MG63 (cell line): Measurements from ENCODE around the gene AP3M1. TPM values are rescaled to one million over a fixed set of nuclear protein-coding genes. Genes with fewer than 3 reads are reported as not detected.
A peak's percentile ranks its signal among the peaks of the same experiment; 100 is the strongest.

Experiments used
- DNase-seq: peaks from one replicate; pipeline ENCODE4 v3.0.0-alpha.2; 2020
- H3K27me3 ChIP-seq: fragments of 250-450 bp; sonication (Bioruptor Pico); 2 replicates; pipeline ENCODE4 v1.5.1; 2020; ENCODE audit warnings: mild to moderate bottlenecking, moderate library complexity
- H3K36me3 ChIP-seq: fragments of 250-450 bp; sonication (Bioruptor Pico); 2 replicates; pipeline ENCODE4 v1.5.1; 2020; ENCODE audit warnings: mild to moderate bottlenecking, moderate library complexity
- H3K4me3 ChIP-seq: fragments of 250-450 bp; sonication (Bioruptor Pico); 2 replicates; pipeline ENCODE4 v1.5.1; 2020; ENCODE audit warnings: mild to moderate bottlenecking, moderate library complexity
- H3K9me3 ChIP-seq: fragments of 250-450 bp; sonication (Bioruptor Pico); 2 replicates; pipeline ENCODE4 v1.5.1; 2020; ENCODE audit warnings: mild to moderate bottlenecking, moderate library complexity
- total RNA-seq: library from RNA; depleted of rRNA; stranded (reverse); fragments of >200 nt; shearing (Covaris generic); gene quantifications from 2 replicates; pipeline ENCODE4 v1.2.3, GENCODE V29; 2014; ENCODE audit warnings: low replicate concordance

Gene AP3M1
- total RNA-seq, 1 experiment from 2014 or later = 3.6 TPM

GRCh38 chr10:74137992-74138391 is 12.6 kb downstream of the AP3M1 start:
- no peak for DNase-seq
- Histone ChIP-seq H3K36me3 (peaks cover 45% of the 10 kb centered on the region), H3K9me3 (no peaks in the 10 kb centered on the region), H3K27me3 (no peaks in the 10 kb centered on the region), H3K4me3 (no peak overlapping the region)

- no peak overlapping the region for H3K4me3 ChIP-seq
- H3K27me3 ChIP-seq = no peaks in the 10 kb centered on the region
- peaks cover 52% of the 10 kb centered on the region for H3K36me3 ChIP-seq
- no peak for DNase-seq
- H3K9me3 ChIP-seq = no peaks in the 10 kb centered on the region
Measured at GRCh38 chr10:74135452-74135851, 15.2 kb downstream of the AP3M1 start.

DNA sequence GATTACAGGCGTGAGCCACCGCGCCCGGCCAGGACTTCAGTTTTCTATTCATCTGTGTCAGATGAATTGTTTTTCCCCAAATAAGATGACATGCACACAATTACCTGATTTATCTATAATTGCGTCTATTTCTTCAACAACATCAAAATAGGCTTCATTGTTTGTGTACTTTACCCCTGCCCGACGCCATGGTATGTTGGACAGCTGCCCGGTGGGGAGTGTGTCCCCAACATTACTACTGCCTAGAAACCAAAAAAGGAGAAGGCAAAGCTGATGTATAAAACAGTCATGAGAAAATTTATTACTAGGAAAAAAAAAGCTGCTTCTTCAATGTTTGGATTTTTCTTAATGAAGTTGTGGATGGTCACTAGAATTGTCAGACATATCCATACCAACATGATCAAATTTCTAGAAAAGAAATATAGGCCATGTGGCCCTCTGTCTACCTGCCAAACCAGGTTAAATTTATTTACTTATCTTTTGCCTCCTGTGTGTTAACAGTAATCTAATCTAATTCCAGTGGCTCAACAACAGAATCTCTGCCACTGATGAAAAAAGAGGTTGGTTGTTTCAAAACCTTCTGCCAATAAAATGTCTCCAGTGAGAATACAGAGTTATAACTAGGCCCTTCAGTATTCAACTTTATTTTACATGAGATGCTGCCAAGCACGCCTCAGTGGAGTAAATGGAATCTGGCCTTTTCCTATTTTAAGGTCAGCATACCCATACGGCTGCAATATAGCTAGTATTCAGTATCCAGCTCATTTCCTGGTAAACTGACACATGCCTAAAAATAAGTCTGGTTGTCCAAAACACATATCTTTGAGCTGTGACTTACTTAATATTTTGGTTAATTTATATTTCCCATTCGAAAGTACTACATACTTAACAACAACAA is 16.5 kb downstream of the AP3M1 start:
- Histone ChIP-seq H3K27me3 (no peaks in the 10 kb centered on the region), H3K36me3 (peaks cover 57% of the 10 kb centered on the region), H3K9me3 (no peaks in the 10 kb centered on the region), H3K4me3 (no peak overlapping the region)
- no peak for DNase-seq

DNA sequence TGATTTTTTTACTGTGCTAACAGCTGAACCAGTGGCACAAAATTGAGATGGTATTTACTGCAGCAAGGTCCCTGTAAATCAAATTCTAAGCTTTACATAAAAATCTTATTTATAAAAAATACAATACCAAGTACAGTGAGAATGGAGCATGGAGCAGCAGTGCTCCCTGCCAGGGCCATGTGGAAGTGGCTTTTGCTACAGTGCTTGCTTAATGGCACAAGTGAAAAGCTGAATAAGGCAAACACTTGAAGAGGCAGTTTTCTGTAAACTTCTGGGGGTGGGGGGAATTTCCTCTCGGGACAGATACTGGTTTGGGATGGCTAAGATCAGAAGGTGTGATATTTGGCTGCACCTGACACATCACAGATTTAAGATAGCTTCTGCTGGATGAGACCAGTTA is 27.5 kb downstream of the AP3M1 start:
- DNase-seq = no peak
- H3K36me3 ChIP-seq = peaks cover 70% of the 10 kb centered on the region
- H3K4me3 ChIP-seq = no peak overlapping the region
- H3K9me3 ChIP-seq = no peaks in the 10 kb centered on the region
- H3K27me3 ChIP-seq = no peaks in the 10 kb centered on the region

GRCh38 chr10:74122060-74122459 is 28.6 kb downstream of the AP3M1 start:
- Histone ChIP-seq H3K9me3 (no peaks in the 10 kb centered on the region), H3K36me3 (peaks cover 81% of the 10 kb centered on the region), H3K27me3 (no peaks in the 10 kb centered on the region)

GRCh38 chr10:74121368-74121767 is 29.3 kb downstream of the AP3M1 start:
- DNase-seq = no peak
- Histone ChIP-seq H3K36me3 (peaks cover 85% of the 10 kb centered on the region), H3K4me3 (no peak overlapping the region), H3K9me3 (no peaks in the 10 kb centered on the region), H3K27me3 (no peaks in the 10 kb centered on the region)

More at GRCh38 chr10:74122060-74122459, 28.6 kb downstream of the AP3M1 start:
- H3K4me3 ChIP-seq = no peak overlapping the region
- no peak for DNase-seq

- Histone ChIP-seq H3K27me3 (no peaks in the 10 kb centered on the region), H3K9me3 (no peaks in the 10 kb centered on the region), H3K4me3 (no peak overlapping the region), H3K36me3 (peaks cover 86% of the 10 kb centered on the region)
- DNase-seq = no peak
Measured at GRCh38 chr10:74120911-74121310, 29.7 kb downstream of the AP3M1 start.

- Histone ChIP-seq H3K36me3 (peaks cover 92% of the 10 kb centered on the region), H3K9me3 (no peaks in the 10 kb centered on the region), H3K27me3 (no peaks in the 10 kb centered on the region), H3K4me3 (no peak overlapping the region)
- peak; percentile 25 for DNase-seq
Measured at GRCh38 chr10:74118804-74119203, 31.8 kb downstream of the AP3M1 start.

GRCh38 chr10:74117738-74118137 is 32.9 kb downstream of the AP3M1 start:
- no peak for DNase-seq
- Histone ChIP-seq H3K36me3 (peaks cover 92% of the 10 kb centered on the region), H3K27me3 (no peaks in the 10 kb centered on the region), H3K4me3 (no peak overlapping the region), H3K9me3 (no peaks in the 10 kb centered on the region)

GRCh38 chr10:74114041-74114448 is 36.6 kb downstream of the AP3M1 start:
- DNase-seq = no peak
- H3K36me3 ChIP-seq = peaks cover 99% of the 10 kb centered on the region

DNA sequence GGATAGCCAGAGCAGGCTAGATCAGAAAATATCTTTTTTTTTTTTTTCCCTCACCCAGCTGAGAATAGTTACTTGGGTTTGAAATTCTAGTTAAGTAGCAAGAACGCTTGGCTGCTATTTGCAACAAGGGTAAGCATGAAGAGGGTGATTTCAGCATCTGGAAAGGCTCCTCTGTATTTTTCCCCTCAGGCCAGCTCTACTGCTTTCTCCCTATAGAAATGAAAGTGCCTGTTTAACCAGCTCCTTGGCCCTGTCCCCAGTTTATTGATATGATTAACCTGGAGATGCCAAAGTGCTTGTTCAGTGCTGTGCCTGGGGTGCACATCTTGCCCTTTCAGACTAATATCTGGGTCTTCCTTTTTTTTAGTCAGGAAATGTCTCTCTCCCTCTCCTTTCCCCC is 37.1 kb downstream of the AP3M1 start:
- Histone ChIP-seq H3K36me3 (peaks cover 99% of the 10 kb centered on the region), H3K27me3 (no peaks in the 10 kb centered on the region), H3K9me3 (no peaks in the 10 kb centered on the region), H3K4me3 (no peak overlapping the region)
- DNase-seq = no peak

More at GRCh38 chr10:74114041-74114448, 36.6 kb downstream of the AP3M1 start:
- Histone ChIP-seq H3K4me3 (no peak overlapping the region), H3K9me3 (no peaks in the 10 kb centered on the region), H3K27me3 (no peaks in the 10 kb centered on the region)

DNA sequence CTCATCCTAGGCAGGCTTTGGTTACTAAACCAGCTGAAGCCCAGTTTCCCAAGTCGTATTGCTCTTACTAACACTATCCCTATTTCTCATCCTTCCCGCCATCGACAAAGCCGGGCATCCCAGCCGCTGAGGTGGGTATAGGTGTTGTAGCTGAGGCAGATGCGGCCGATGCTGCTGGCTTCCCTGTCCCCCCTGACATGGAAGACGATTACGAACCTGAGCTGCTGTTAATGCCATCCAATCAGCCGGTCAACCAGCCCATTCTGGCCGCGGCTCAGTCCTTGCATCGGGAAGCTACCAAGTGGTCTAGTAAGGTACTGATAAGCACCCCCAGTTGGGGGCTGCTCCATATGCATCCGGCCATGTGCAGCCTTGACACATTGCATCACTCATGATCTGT is 38.8 kb downstream of the AP3M1 start:
- Histone ChIP-seq H3K4me3 (no peak overlapping the region), H3K36me3 (peaks cover 95% of the 10 kb centered on the region), H3K9me3 (no peaks in the 10 kb centered on the region), H3K27me3 (no peaks in the 10 kb centered on the region)
- no peak for DNase-seq

DNA sequence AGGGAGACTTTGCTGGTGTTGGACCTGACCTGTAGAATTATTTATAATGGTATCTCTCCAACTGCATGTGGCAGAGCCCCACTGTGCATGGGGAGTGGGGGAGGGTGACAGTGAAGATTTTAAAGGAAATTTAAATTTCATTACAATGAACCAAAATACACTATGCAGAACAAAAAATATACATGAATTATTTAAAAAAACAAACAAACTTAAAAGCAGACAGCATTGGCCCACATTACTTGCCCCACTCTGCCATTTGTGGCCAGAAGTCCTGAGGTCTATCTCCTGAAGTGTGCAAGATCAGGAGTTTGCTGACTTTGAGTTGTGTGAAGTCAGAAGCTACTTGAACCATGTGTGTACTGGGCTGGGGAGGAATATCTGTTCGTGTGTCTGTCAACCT is 40.5 kb downstream of the AP3M1 start:
- no peaks in the 10 kb centered on the region for H3K9me3 ChIP-seq

GRCh38 chr10:74109452-74109851 is 41.2 kb downstream of the AP3M1 start:
- Histone ChIP-seq H3K36me3 (peaks cover 93% of the 10 kb centered on the region), H3K27me3 (no peaks in the 10 kb centered on the region), H3K4me3 (no peak overlapping the region), H3K9me3 (no peaks in the 10 kb centered on the region)
- DNase-seq = no peak

More for the DNA sequence above, 40.5 kb downstream of the AP3M1 start:
- Histone ChIP-seq H3K27me3 (no peaks in the 10 kb centered on the region), H3K4me3 (no peak overlapping the region), H3K36me3 (peaks cover 93% of the 10 kb centered on the region)
- DNase-seq = no peak

GRCh38 chr10:74107391-74107790 is 43.2 kb downstream of the AP3M1 start:
- Histone ChIP-seq H3K9me3 (no peaks in the 10 kb centered on the region), H3K4me3 (no peak overlapping the region), H3K36me3 (peaks cover 91% of the 10 kb centered on the region), H3K27me3 (no peaks in the 10 kb centered on the region)
- no peak for DNase-seq

GRCh38 chr10:74104996-74105395 is 45.6 kb downstream of the AP3M1 start:
- no peaks in the 10 kb centered on the region for H3K27me3 ChIP-seq
- DNase-seq = no peak
- H3K36me3 ChIP-seq = peaks cover 82% of the 10 kb centered on the region
- H3K9me3 ChIP-seq = no peaks in the 10 kb centered on the region
- no peak overlapping the region for H3K4me3 ChIP-seq

DNA sequence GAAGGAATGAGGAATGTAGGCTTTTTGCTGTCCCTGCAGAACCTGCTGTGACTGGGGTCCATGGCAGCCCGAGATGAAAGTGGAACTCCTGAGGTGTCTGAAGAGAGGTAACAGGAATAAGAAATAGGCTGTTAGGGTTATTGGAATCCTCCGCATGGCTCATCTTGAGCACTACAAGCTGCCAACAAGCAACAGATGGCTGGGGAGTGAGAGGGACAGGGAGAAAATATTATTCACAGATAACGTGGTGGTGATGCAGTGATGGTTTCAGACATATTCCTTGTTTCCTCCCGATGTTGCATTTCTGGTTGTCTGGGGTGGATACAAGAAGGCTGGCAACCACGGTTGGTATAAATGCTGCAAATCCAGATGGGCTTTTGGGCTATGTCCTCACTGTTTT is 46.1 kb downstream of the AP3M1 start:
- H3K9me3 ChIP-seq = no peaks in the 10 kb centered on the region
- DNase-seq = no peak
- no peak overlapping the region for H3K4me3 ChIP-seq
- no peaks in the 10 kb centered on the region for H3K27me3 ChIP-seq
- H3K36me3 ChIP-seq = peaks cover 82% of the 10 kb centered on the region
